Stimulated activated CD4-positive, alpha-beta T cell treated with anti-CD3 and anti-CD28 coated beads, Interleukin-1b, Interleukin-23, amount 100 ng/mL, for 24 hours (primary cell): ENCODE data around the gene STON1.
"Not testable (repeated sequence)": the region's sequence is repeated elsewhere in the genome, so short reads cannot be mapped to it uniquely, and the experiment has no call there.

Source experiments
- DNase-seq, 4 experiments: peaks; one replicate each; pipeline ENCODE4 v3.0.0-alpha.2; 2020; ENCODE audit warnings: low read depth in 4 of 4, low spot score in 1 of 4

STON1 gene

GRCh38 chr2:48527226-48527885 lies 2.6 kb upstream of the STON1 start:
- no peak for DNase-seq

- DNase-seq = no peak
Observed at GRCh38 chr2:48528431-48528830, 1.5 kb upstream of the STON1 start.

- no peak for DNase-seq
Observed at GRCh38 chr2:48529194-48529593, 760 bp upstream of the STON1 start.

- DNase-seq = no peak
Observed at GRCh38 chr2:48529676-48530032, 300 bp upstream of the STON1 start.

DNA sequence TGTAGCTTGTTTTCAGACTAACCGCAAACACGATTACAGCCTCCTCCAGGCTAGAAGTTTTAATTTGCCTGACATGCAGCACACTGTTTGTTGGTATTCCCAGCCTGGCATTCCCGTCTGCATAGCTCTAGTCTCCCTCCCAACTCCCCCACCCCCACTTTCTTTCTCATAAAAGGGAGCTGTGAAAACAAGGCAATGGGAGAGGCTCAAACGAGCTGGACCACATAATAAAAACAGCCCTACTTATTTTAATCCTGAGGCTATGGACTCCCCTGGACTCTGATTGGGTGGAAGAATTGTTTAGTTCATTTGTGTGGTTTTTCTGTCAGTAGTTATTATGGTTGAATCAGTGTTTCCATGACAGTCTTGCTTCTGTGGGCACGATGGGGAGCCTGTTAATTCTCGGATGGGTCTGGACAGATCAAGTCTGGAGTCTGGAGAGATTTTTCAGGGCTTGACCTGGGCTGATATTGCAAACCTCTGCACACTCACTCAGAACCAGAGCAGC lies 1.2 kb downstream of the STON1 start:
- no peak for DNase-seq

GRCh38 chr2:48532174-48532573 lies 2.2 kb downstream of the STON1 start:
- no peak for DNase-seq

GRCh38 chr2:48532824-48533223 lies 2.9 kb downstream of the STON1 start:
- no peak for DNase-seq

GRCh38 chr2:48534781-48535180 lies 4.8 kb downstream of the STON1 start:
- DNase-seq = no peak

GRCh38 chr2:48540237-48540935 lies 10.4 kb downstream of the STON1 start:
- DNase-seq = no peak

GRCh38 chr2:48541666-48542389 lies 11.9 kb downstream of the STON1 start:
- no peak for DNase-seq

DNA sequence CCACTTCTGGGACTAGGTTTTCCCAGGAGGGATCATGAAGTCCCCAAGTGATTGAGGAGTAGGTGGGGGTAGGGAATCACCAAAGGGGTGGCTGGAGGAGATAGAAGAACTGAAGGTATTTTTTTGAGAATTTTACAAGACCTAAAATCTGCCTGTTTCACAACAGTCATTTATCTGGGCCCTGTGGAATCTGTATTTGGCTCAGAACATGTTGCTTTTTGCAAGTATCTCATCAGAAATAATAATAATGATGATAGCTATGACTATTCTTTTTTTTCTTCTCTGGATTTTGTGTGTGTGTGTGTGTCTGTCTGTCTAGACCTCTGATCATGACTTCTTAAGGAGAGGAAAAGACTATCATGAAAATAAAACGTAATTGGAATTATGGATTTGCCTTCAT lies 13.9 kb downstream of the STON1 start:
- no peak for DNase-seq

- DNase-seq = no peak
Observed at GRCh38 chr2:48545244-48545643, 15.3 kb downstream of the STON1 start.

- DNase-seq = no peak
Observed at GRCh38 chr2:48548840-48549239, 18.9 kb downstream of the STON1 start.

GRCh38 chr2:48549972-48550371 lies 20.0 kb downstream of the STON1 start:
- no peak for DNase-seq

DNA sequence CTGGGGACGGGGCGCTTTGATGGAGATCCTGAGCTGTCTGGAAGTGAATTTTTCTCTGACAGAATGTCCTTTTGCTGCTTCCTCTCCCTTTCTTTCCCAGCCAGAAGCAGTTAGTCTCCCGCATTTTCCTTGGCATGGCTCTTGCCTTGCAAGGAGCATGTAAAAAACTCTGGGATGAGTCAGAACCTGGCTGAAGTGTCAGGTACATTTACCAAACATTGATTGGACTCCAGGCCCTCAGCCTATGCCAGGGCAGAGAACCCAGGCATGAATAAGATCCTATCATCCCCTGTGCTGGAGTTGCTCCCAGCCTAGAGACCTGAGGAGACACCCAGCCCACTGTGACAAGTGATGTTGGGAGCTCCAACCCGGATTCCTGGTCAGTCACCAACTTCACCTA lies 21.6 kb downstream of the STON1 start:
- no peak for DNase-seq

GRCh38 chr2:48555071-48555470 lies 25.1 kb downstream of the STON1 start:
- not testable (repeated sequence) for DNase-seq

- DNase-seq = no peak
Observed at GRCh38 chr2:48558456-48558855, 28.5 kb downstream of the STON1 start.

DNA sequence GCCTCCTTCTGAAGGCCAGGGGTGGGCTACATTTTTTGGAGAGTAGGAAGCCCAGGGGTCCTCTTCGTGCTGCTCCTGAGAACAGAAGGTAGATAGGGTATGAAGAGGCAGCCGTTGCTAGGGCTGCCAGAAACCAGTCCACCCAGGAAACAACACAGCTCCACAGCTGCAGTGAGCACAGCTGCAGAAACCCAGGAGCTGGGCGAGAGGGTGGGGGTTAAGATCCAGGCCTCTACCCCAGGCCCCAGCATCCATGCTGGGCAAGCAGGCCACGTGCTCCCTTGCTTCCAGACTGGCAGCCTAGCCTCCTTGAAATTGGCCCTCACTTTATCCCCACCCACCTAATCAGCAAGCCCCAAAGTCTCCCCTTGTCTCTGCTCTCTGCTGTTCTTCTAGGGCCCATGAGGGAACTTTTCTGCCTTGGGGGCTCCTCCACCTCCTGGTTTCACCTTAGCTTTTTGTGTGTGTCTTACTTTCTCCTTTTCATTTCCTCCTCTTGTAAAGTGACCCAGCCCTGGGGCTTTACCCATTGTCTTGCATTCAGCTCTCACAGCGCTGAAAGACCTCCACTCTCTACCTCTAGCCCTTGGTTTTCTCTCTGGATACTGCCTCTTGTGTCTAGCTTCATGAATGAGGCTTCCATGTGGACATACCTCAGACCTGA lies 30.7 kb downstream of the STON1 start:
- DNase-seq = no peak

- no peak for DNase-seq
Observed at GRCh38 chr2:48562281-48562680, 32.3 kb downstream of the STON1 start.

DNA sequence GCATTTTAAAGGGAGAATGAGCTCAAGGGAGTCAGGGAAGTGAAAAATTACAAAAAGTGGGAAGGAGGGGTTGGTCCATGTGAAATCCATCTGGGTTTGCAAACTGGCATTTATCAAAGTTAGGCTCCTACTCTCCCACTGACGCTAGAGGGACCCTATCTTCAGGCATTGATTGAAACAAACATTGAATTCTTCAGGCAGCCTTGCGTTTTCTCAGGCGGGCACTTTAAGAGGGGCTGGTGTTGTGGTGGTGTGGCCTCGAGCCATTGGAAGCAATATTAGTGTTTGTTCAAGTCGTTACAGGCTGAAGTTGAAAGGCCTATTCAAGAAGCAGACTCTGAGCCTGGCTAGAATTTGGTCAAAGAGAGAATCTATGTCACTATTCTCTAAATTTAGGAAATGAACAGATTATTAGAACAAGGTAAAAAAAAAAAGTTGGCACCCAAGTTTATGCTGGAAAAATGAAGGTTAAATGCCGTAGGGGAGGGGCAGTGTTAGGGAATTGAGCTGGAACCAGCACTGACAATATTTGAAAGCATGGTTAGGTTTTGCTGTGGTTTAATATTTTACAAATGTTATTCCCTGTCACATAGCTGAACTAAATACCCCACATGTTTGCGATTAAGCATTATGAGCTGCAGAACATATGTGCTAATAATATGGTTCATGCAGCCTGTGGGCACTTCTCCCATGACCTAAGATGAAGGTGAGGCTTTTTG lies 36.8 kb downstream of the STON1 start:
- DNase-seq = no peak

GRCh38 chr2:48567671-48568070 lies 37.7 kb downstream of the STON1 start:
- DNase-seq = no peak
